HG03520 (cell line): ENCODE results near the gene RBP5.
"Not testable (repeated sequence)": the region's sequence is repeated elsewhere in the genome, so short reads cannot be mapped to it uniquely, and the experiment has no call there.

Source experiments
- ATAC-seq: cut with Tn5 transposase; IDR thresholded peaks from one replicate; pipeline ENCODE4 v1.9.1; 2021; ENCODE audit warnings: mild to moderate bottlenecking, moderate library complexity; ENCODE audit not compliant: unreplicated experiment

Gene RBP5

GRCh38 chr12:7123806-7124522, 4.7 kb downstream of the RBP5 start:
- ATAC-seq: no peak

- ATAC-seq: no peak
These were observed 5.6 kb downstream of the RBP5 start for GRCh38 chr12:7122811-7123769.

GRCh38 chr12:7121324-7121723, 7.4 kb downstream of the RBP5 start:
- ATAC-seq: no peak

GRCh38 chr12:7120166-7120565, 8.5 kb downstream of the RBP5 start:
- no peak for ATAC-seq

GRCh38 chr12:7118881-7119280, 9.8 kb downstream of the RBP5 start:
- ATAC-seq: no peak

- ATAC-seq: no peak
These were observed 11.0 kb downstream of the RBP5 start for GRCh38 chr12:7117670-7118069.

- ATAC-seq: no peak
These were observed 11.8 kb downstream of the RBP5 start for GRCh38 chr12:7116916-7117315.

DNA sequence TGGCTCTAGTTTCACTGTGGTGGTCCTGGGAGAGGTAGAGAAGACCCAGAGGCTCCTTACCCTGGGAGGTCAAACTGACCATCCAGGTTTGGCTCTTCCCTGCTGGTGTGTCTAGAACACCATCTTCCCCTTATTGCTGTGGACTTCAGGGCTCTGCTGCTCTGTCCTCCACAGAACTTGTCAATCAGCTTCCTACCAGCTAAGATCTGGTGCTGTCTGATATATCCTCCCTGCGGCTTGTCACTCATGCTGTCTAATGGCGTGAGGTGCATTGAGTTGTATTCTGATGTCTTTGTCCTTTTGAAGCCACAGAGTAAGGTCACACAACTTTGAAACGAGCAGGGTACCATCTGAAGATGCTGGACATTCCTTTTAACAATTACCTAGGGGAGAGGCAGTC, 12.5 kb downstream of the RBP5 start:
- ATAC-seq: no peak

DNA sequence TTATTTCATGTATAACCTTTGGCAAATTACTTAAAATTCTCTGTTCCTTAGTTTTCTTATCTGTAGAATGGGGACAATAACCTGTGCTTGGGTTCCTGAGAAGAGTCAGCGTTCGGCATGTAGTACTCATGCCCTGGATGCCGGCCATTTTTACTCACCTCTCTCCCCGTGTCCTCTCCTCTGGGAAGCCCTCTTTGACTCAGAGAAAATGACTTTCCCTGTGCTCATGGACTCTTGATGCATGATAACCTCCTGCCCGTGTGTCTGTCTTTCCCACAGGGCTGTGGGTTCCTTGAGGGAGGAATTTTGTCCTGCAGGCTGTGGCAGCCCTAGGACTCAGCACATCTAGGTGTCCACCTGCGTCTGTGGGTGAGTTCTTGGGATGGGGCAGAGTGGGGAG, 13.8 kb downstream of the RBP5 start:
- ATAC-seq: no peak

DNA sequence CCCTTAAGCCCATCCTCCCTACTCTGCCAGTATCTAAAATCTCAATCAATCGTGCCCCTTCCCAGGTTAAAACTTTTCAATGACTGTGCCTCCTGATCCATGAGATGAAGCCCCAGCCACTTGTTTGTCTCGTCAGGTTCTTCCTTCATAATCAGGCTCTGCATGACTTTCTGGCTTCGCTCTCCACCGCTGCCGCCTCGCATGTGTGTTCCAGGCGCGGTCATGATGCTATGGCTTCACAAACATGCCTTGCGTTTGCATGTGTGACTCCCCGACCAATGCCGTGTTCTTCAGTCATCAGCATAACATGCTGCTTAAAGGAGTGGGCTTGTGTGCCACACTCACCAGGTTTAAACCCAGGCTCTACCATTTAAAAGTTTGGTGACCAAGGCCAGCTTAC, 14.7 kb downstream of the RBP5 start:
- no peak for ATAC-seq

- ATAC-seq: no peak
These were observed 15.3 kb downstream of the RBP5 start for GRCh38 chr12:7113389-7113871.

DNA sequence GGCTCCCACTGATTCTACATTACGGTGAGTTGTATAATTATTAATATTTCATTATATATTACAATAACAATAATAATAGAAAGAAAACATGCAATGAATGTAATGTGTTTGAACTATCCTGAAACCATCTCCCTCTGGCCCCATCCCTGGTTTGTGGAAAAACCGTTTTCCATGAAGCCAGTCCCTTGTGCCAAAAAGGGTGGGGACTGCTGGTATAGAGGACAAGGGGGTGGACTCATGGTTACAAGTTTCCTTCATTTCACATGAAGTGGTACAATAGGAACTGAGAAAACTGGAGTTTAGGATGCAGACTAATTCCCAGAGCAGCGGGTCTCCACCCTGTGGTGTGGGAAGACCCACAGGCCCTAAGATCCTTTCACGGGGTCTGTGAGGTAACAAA, 16.6 kb downstream of the RBP5 start:
- ATAC-seq: no peak

DNA sequence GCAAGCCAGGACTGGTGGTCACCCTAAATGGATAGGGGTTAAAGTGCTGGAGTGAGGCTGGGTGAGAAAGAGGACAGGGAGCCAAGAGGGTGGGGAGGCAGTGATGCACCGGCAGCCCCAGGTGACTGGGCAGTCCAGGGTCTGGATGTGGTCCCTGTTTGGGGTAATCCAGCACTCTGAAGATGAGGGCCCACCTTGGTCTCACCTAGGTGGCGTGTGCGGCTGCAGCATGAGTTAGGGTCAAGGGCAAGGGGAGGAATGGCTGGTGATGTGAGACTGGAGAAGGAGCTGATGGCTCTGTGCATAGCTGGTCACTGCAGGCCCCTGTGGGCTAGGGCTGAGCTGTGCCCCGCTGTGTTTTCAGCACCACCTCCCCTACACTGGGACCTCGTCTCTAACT, 18.0 kb downstream of the RBP5 start:
- ATAC-seq: no peak

- no peak for ATAC-seq
These were observed 19.1 kb downstream of the RBP5 start for GRCh38 chr12:7109572-7109920.

GRCh38 chr12:7108796-7109571, 19.7 kb downstream of the RBP5 start, which contains the start of gene C1RL:
Gene C1RL, minus strand, starts transcription at chr12:7109214. Its CDS starts 34 bp downstream, at chr12:7109180.
- no peak for ATAC-seq

- peak; percentile 82 for ATAC-seq
These were observed 20.5 kb downstream of the RBP5 start for GRCh38 chr12:7108003-7108795.

- no peak for ATAC-seq
These were observed 21.1 kb downstream of the RBP5 start for GRCh38 chr12:7107636-7108002.

- ATAC-seq: not testable (repeated sequence)
These were observed 21.5 kb downstream of the RBP5 start for GRCh38 chr12:7107181-7107580.

DNA sequence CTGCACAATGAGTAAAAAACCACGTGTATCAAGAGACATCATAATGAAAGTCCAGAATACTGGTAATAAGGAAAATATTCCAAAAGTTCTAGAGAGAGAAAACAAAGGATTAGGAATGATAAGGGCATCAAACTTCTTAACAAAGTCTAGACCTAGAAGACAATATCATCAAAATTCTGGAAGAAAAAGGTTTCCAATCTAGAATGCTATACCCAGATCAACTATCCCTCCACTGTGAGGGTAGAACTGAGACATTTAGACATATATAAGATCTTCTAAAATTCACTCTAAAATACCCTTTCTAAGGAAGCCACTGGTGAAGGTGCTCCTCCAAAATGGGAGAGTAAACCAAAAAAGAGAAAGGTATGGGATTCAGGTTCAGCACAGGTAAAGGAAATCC, 22.6 kb downstream of the RBP5 start:
- ATAC-seq: no peak

DNA sequence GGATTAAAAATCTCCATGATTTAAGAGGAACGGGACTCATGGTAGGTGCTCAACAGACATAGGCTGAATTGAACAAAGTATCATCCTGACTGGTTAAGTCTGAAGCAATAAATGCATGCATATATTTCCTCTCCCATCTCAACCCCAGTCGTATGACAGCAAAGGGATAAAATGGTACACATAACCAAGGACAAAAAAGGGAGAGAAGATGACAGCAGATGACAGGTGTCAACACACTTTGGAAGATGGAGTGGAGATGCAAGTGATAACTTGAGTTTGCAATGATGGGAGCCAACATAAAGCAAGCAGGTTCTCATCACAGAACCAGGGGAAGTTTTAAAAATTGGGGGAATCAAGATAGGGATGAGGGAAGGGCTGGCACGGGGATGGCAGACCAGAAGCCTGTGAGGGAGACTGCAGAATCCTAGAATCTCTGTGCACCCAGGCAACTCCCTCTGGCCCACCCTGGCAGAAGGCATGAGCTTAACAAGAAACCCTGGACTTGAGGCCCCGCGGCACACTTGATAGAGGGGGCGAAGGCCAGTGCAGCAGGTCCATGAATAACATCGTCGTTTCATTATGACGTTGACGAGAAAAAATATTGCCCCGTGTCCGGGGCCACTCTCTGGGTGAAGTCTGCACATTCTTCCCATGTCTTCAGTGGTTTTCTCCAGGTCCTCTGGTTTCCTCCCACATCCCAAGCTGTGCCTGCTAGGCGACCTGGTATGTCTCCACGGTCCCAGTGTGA, 24.7 kb downstream of the RBP5 start:
- ATAC-seq: no peak
